HTR-8/SVneo (cell line): ENCODE results near the gene EIF2B4.

Experiments used
- DNase-seq: peaks from one replicate; pipeline ENCODE4 v3.0.0; 2011; ENCODE audit warnings: low spot score, mixed read lengths; ENCODE audit not compliant: insufficient read length
- FAIRE-seq: peaks from 2 replicates; lab custom pipeline; 2011; peaks lifted over from hg19 to GRCh38; lab: Jason Lieb, UNC

Gene EIF2B4

GRCh38 chr2:27370026-27370815, at the start of gene EIF2B4, which contains the start of gene SNX17:
TSS of gene EIF2B4 (minus strand) at chr2:27370338. CDS start at chr2:27370314, 24 bp downstream.
TSS of gene SNX17 (plus strand) at chr2:27370616. CDS start at chr2:27370744, 128 bp downstream.
- peak; percentile 98 for FAIRE-seq

GRCh38 chr2:27416151-27416550, 46.0 kb upstream of the EIF2B4 start:
- no peak for FAIRE-seq
- no peak for DNase-seq

More at GRCh38 chr2:27370026-27370815, at the start of gene EIF2B4, which contains the start of gene SNX17:
- peak; percentile 98 for DNase-seq

- DNase-seq (no peak), FAIRE-seq (no peak)
Measured at GRCh38 chr2:27412419-27413152, 42.4 kb upstream of the EIF2B4 start.

DNA sequence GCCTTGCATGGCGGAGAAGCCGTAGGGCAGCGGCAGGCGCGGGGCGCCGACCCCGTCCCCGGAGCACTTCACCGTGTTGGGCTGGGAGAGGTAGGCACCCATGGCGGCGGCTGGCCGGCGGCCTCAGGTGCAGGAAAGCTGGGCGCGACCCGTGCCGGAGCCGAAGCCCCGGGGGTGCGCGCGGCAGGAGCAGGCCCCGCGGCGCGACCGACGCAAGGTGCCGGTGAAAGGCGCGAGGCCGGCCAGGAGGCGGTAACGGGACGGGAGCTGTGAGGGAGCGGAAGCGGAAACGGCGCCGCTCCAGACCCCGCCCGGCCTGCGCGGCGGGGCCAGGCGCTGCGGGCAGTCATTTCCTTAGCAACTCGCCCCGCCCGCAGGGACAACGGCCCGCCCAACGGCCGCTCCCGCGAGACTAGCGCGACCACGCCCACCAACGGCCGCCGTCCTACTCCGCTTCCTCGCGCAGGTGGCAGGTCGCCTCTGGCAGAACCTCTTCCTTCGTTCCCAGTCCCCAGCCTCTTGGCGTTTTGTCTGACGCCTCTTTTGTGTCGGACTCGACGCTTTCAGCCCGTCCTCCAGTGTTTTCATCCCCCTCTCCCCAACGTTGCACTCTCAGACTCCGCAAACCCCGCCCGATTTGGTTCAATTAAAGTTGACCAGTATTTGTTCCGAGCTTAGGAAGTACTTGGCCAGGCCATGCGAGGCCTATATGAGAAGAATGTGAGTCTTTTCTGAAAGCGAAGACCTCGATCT, 39.4 kb upstream of the EIF2B4 start, which contains the start of gene PPM1G:
PPM1G (minus strand) TSS at position 271 of the 753 bp plus-strand sequence; CDS start at position 102, 169 bp downstream.
- FAIRE-seq (peak; percentile 90), DNase-seq (peak; percentile 93)

DNA sequence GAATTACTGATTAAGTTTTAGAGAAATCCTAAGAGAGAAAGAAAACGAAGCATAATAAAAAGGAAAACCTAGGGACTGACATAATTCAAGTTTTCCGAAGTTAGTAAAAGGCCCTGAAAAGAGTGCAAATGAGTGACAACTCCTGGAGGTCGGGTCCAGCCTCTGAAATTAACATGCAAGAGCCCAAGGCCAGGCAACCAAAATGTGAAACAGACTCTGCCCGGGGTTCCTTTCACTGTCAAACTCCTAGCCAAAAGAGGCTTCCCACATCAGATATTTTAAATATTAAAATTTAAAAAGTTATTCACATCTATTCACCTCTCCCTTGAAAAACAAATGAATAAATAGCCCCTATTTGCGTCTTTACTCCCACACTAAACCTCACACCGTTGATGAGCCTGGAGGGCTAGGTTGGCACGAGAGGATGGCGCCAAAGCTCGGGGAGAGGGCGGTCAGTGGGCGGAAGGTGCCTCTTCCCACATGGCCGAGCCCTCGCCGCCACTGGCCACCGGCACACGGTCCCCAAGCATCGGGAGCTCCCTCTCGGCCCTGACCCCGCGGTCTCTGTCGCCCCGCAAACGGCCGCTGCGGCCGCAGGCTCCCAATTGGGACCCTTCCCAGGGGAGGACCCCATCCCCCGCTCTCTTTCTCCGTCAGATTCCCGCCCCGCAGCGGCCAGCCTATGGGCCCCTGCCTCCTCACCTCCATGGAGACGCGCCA, 38.6 kb upstream of the EIF2B4 start:
- peak; percentile 41 for DNase-seq
- FAIRE-seq, result no peak

DNA sequence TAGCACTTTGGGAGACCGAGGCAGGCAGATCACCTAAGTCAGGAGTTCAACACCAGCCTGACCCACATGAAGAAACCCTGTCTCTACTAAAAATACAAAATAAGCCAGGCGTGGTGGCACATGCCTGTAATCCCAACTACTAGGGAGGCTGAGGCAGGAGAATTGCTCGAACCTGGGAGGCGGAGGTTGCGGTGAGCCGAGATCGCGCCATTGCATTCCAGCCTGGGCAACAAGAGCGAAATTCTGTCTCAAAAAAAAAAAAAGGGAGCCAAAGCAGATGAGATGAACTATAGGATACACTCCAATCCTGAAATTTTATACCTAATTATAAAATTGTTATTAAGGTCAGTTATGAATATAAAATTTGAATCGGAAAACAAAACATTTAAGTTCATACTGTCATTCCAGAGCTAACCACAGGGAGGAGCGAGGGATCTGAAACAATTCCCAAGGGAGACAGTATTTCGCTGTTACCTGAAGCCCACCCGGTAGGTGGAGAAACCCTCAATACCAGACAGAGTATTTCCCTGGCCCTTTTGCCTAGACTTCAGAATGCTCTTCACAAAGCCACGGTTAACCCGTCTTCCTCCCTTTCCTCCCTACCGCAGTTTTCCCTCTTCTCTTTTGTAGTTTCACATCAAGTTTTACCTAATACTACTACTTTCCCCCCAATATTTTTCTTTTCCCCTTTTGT, 37.8 kb upstream of the EIF2B4 start:
- DNase-seq (peak; percentile 75), FAIRE-seq (no peak)

DNA sequence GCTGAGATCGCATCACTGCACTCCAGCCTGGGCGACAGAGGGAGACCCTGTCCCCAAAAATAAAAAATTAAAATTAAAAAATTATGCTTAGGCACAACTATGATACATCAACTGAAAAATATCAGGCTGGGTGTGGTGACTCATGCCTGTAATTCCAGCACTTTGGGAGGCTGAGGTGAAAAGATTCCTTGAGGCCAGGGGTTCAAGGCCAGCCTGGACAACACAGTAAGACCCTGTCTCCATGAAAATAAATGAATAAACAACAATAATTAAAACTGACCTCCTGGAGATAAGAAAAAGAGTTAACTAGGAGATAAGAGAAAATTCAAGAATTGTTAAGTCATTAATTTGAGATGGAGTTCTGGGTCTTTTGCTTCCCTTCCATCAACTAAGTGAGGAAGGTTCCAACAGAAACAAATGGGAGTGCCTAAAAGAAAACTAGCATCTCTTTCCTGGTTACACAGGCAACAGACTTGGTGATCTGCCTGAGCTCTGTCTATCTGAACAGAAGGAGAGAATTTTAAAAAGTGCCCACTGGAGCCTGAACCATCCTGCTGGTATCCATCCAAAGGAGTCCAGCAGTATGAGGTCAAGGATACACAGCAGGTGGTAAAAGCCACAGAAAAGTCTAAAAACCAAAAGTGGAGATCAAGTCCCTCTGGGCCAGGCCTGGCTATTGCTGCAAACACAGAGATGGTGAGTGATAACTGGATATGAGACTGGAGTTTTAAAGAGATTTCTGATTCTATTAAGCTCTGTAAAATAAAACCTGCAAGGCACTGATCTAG, 30.4 kb upstream of the EIF2B4 start:
- no peak for FAIRE-seq
- no peak for DNase-seq

- no peak for DNase-seq
- no peak for FAIRE-seq
Measured at GRCh38 chr2:27398962-27399361, 28.8 kb upstream of the EIF2B4 start.

- FAIRE-seq (no peak), DNase-seq (no peak)
Measured at GRCh38 chr2:27393225-27393624, 23.1 kb upstream of the EIF2B4 start.

GRCh38 chr2:27390822-27391679, 20.9 kb upstream of the EIF2B4 start:
- FAIRE-seq, result no peak
- DNase-seq, result no peak

DNA sequence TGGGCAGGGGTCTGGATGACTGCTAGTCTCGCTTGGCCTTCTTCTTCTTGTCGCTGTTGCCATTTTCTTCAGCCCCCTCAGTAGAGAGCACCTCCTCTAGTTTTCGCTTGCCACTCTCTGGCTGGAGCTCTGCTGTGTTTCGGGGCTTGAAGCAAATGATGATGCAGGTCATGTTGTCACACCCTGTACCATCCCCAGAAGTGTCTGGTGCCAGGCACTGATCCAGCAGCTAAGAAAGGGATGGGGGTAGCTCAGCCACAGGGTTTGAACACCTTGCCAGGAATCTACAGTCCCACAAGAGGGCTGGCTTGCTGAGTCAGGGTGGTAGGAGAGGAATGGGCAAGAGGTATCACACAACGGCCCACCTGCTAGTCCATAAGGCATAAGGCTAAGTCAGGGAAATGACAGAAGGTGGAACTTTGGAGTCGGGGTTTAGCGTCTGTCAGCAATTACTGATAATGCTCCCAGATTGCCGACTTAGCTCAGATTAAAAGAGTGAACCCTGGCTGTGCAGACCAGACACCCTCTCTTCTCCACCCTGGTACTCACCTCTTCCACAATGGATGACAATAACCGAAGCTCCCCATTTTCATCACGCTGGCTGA, 11.5 kb upstream of the EIF2B4 start:
- no peak for FAIRE-seq

GRCh38 chr2:27380626-27381545, 10.7 kb upstream of the EIF2B4 start, which contains the start of gene ZNF513:
TSS of gene ZNF513 (minus strand) at chr2:27380734. CDS start at chr2:27380526, 208 bp downstream.
- FAIRE-seq, result peak; percentile 98
- peak; percentile 91 for DNase-seq

More for the DNA sequence above, 11.5 kb upstream of the EIF2B4 start:
- DNase-seq, result no peak

DNA sequence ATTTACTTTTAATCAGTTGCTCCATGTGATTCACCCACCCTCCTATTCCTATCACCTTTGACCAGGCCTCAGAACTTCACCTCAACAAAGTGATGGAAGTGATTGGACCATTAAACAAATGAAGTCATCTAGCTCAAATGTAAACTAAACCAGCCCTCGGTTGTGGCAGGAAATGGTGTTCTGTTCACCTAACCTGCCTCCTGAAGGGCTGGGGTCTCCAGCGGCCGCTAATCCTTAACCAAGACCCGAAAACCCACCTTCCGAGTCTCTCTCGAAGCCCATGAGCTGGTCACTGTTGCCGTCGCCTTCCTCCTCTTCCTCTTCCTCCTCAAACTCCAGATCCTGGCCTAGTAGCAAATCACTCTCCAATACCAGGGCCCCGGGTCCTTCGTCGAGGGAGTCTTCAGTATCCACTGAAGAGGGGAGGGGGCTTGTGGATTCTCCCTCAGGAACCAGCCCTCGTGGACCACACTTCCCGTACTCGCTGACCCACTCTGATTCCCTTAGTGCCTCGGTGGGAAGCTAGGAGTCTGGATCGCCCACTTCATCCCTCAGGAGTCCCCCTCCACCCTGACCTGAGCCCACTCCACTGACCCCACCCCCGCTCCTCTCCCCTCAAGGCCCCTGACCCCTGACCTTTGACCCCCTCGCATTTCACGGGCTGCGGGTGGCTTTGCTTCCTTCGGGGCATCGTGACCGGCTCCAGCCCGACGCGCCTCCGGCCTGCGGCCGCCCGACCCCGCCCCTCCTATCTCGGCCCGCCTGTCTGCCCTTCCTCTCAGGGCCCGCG, 9.9 kb upstream of the EIF2B4 start:
- DNase-seq (peak; percentile 29), FAIRE-seq (no peak)

- DNase-seq, result no peak
- FAIRE-seq, result no peak
Measured at GRCh38 chr2:27379383-27379835, 9.3 kb upstream of the EIF2B4 start.

DNA sequence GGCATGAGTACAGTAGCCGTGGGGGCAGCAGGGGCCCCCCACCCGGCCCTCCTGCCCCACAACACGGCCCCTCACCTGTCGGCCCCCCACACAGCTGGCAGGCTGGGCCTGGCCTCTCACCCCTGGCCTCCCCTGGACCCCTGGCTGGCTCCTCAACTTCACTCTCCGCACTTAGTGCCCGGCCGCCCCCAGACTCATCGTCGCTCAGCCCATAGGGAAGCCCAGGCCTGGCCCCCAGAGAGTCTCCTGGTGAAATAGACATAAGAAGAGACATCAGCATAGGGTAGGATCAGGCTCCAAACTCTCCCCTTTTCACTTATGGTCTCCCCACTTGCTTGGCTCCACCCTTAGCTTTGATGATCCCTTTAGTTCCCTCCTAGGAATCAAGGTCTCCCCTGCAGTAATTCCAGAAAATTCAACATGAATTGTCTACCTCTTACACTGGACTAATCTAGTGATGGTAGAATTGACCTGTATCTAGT, 8.7 kb upstream of the EIF2B4 start:
- DNase-seq, result no peak
- no peak for FAIRE-seq
